Measurements from ENCODE around the gene DHRS4. TPM values are rescaled to one million over a fixed set of nuclear protein-coding genes. Genes with fewer than 3 reads are reported as not detected.

Gene DHRS4
- total RNA-seq (ENCODE audit: low replicate concordance) = 21.4 and 58.4 TPM in 2 replicates

DNA sequence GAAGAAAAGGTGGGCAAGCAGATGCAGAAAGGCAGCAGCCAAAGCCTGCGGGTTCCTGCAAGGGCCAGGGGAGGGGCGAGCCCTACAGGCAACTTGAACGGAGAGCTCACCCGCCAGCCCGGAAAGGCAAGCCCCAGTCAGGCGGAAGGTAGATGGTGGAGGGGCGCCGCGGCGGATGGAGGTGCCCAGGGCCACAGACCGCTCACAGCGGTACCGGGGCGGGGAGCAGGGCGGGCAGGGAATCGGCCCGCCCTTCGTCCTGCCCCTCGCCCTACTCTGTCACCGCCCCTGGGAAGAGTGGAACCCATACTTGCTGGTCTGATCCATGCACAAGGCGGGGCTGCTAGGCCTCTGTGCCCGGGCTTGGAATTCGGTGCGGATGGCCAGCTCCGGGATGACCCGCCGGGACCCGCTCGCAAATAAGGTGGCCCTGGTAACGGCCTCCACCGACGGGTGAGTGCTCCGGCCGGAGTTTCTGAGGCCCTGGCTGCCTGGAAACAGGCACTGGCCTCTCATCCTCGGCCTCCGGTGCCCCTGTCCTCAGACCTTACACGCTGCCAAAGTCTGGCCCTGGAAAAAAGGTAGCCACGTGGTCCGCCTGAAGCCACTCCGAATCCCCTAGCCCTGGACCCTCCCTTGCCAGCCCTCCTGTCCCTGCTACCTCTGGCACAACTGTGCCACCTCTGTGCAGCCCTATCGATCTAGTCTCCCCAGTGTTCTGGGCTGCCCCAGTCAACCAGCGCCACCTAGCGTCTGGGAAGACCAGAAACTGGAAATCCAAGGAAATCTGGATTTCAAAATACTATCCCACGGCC is at the start of gene DHRS4:
TSS of gene DHRS4 (plus strand) at position 307 of the 815 bp plus-strand sequence. CDS start at position 326, 19 bp downstream.
- TF ChIP-seq, protein P1, sequence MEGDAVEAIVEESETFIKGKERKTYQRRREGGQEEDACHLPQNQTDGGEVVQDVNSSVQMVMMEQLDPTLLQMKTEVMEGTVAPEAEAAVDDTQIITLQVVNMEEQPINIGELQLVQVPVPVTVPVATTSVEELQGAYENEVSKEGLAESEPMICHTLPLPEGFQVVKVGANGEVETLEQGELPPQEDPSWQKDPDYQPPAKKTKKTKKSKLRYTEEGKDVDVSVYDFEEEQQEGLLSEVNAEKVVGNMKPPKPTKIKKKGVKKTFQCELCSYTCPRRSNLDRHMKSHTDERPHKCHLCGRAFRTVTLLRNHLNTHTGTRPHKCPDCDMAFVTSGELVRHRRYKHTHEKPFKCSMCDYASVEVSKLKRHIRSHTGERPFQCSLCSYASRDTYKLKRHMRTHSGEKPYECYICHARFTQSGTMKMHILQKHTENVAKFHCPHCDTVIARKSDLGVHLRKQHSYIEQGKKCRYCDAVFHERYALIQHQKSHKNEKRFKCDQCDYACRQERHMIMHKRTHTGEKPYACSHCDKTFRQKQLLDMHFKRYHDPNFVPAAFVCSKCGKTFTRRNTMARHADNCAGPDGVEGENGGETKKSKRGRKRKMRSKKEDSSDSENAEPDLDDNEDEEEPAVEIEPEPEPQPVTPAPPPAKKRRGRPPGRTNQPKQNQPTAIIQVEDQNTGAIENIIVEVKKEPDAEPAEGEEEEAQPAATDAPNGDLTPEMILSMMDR (IDR thresholded peaks at IDR 0.05; ENCODE audit: insufficient read depth, low read length) = peak; percentile 91
- peak; percentile 81 for DNase-seq (ENCODE audit: low read depth)
- peak within 1 kb of the TSS; percentile 89 for H3K4me3 ChIP-seq (ENCODE audit: low read depth, low read length)

- TF ChIP-seq, protein P1 (IDR thresholded peaks at IDR 0.05; ENCODE audit: insufficient read depth, low read length) = peak; percentile 90
- peak; percentile 51 for DNase-seq (ENCODE audit: low read depth)
Measured at GRCh38 chr14:23910101-23910875, 43.3 kb upstream of the DHRS4 start.

GRCh38 chr14:23910876-23911210 is 42.7 kb upstream of the DHRS4 start:
- TF ChIP-seq, protein P1 (IDR thresholded peaks at IDR 0.05; ENCODE audit: insufficient read depth, low read length) = no peak
- no peak overlapping the region for H3K4me3 ChIP-seq (ENCODE audit: low read depth, low read length)
- no peak for DNase-seq (ENCODE audit: low read depth)

More at GRCh38 chr14:23910101-23910875, 43.3 kb upstream of the DHRS4 start:
- H3K4me3 ChIP-seq (ENCODE audit: low read depth, low read length) = no peak overlapping the region

- H3K4me3 ChIP-seq (ENCODE audit: low read depth, low read length) = no peak overlapping the region
- no peak for DNase-seq (ENCODE audit: low read depth)
- TF ChIP-seq, protein P1 (IDR thresholded peaks at IDR 0.05; ENCODE audit: insufficient read depth, low read length) = no peak
Measured at GRCh38 chr14:23915559-23915958, 38.0 kb upstream of the DHRS4 start.

DNA sequence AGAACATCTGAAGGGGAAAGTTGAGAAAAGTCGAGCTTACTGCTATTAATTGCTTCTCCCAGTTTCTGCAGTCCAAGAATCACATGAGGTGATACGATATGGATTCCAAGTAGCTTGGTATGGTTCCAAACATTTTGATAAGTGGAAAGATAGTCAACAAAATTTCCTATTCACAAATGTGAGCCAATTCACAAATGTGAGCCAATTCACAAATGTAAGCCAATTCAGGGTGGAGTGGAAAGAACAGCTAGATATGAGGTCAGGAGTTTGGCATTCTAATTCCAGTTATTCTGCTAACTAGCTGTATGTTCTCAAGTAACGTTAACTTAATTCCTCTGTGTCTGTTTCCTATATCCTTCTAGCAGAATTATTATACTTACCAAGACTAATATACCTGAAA is 37.6 kb upstream of the DHRS4 start:
- peak; percentile 79 for DNase-seq (ENCODE audit: low read depth)
- TF ChIP-seq, protein P1 (IDR thresholded peaks at IDR 0.05; ENCODE audit: insufficient read depth, low read length) = no peak
- no peak overlapping the region for H3K4me3 ChIP-seq (ENCODE audit: low read depth, low read length)

DNA sequence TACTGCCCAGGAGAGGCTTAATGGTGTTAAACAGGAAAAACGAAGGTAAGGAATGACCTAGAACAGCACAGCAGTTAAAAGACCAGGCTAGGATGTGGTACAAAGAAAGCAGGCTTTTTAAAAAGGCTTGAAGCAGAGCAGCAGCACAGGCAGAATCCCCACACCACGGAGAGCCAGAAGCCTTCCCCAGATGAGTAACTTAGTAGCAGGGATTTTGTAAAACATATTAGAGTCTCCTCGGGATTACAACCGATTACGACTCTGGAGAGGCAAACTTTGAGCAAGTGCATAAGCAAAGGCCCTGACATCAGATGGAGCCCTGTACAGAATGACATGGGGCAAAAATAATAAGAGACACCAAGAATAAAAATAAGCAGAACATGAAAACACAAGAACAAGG is 37.1 kb upstream of the DHRS4 start:
- H3K4me3 ChIP-seq (ENCODE audit: low read depth, low read length) = no peak overlapping the region
- peak; percentile 13 for DNase-seq (ENCODE audit: low read depth)
- TF ChIP-seq, protein P1 (IDR thresholded peaks at IDR 0.05; ENCODE audit: insufficient read depth, low read length) = no peak

Measured in fibroblast of the aortic adventitia (primary cell).